Lower leg skin (tissue), 4 donors: Measurements from ENCODE around the gene DTHD1. TPM values are rescaled to one million over a fixed set of nuclear protein-coding genes. Genes with fewer than 3 reads are reported as not detected.

ENCODE experiments used
- DNase-seq, 2 donors: peaks; one replicate each; pipeline ENCODE4 v3.0.0-alpha.2; 2019; ENCODE audit warnings: low spot score in 2 of 2
- H3K4me3 ChIP-seq: fragments of 200-600 bp; sonication (generic); 2 replicates; pipeline ENCODE4 v1.5.1; 2017; ENCODE audit warnings: mild to moderate bottlenecking, low read depth; ENCODE audit not compliant: poor library complexity, severe bottlenecking
- CTCF ChIP-seq, 3 donors: fragments of 450-650 bp; IDR thresholded peaks; one replicate each; pipeline ENCODE4 v1.5.1; 2016; ENCODE audit warnings: antibody characterized with exemption in 3 of 3, mild to moderate bottlenecking in 3 of 3, moderate library complexity in 2 of 3
- POLR2A ChIP-seq, 2 donors: fragments of 450-650 bp; IDR thresholded peaks; one replicate each; pipeline ENCODE4 v1.6.1; 2016 to 2017; ENCODE audit warnings: antibody characterized with exemption in 2 of 2, mild to moderate bottlenecking in 1 of 2, moderate library complexity in 1 of 2
- WGBS, 2 donors: methylation state at CpG; one replicate each; pipeline ENCODE4 v1.1.5; 2018; 5-methylcytosine and 5-hydroxymethylcytosine counted together
- intact Hi-C: fragments of 100-400 bp; cut with DNase I; formaldehyde crosslinking; loops from one replicate; pipeline ENCODE4 v1.15.0; 2023; ENCODE audit warnings: low total_unique reads
- total RNA-seq, 4 donors: library from RNA; depleted of rRNA; stranded (reverse); fragments of >200 nt; gene quantifications; one replicate each; pipeline ENCODE4 v1.1.0, GENCODE V29; 2016

The DTHD1 gene
- total RNA-seq, 4 donors from 2014 or later, result 0.16 TPM; not detected in 3

GRCh38 chr4:36374836-36375511, 93.6 kb downstream of the DTHD1 start:
- no peak overlapping the region for H3K4me3 ChIP-seq
- no peak for DNase-seq
- WGBS, 2 donors, result 92 to 94% methylated on average over 12 to 35 of the region's 40 CpGs
- TF ChIP-seq POLR2A (IDR thresholded peaks at IDR 0.05), result no peak
- no peak for TF ChIP-seq CTCF (IDR thresholded peaks at IDR 0.05)
- intact Hi-C loops, result no loop called here

- 50% methylated on average over 5 of the region's 5 CpGs for WGBS, 2 donors
- TF ChIP-seq CTCF (IDR thresholded peaks at IDR 0.05) (no peak), POLR2A (IDR thresholded peaks at IDR 0.05) (no peak)
- intact Hi-C loops, result no loop called here
- no peak overlapping the region for H3K4me3 ChIP-seq
- no peak for DNase-seq
Measured at GRCh38 chr4:36385951-36386571, 104.6 kb downstream of the DTHD1 start.

- intact Hi-C loops, result no loop called here
- H3K4me3 ChIP-seq, result no peak overlapping the region
- TF ChIP-seq CTCF (IDR thresholded peaks at IDR 0.05) (no peak), POLR2A (IDR thresholded peaks at IDR 0.05) (no peak)
- no peak for DNase-seq
Measured at GRCh38 chr4:36386691-36387090, 105.3 kb downstream of the DTHD1 start.

GRCh38 chr4:36388710-36389109, 107.3 kb downstream of the DTHD1 start:
- WGBS, 2 donors, result 53 to 68% methylated on average over 5 of the region's 5 CpGs
- H3K4me3 ChIP-seq, result no peak overlapping the region
- no peak for DNase-seq
- no peak for TF ChIP-seq CTCF (IDR thresholded peaks at IDR 0.05)
- TF ChIP-seq POLR2A (IDR thresholded peaks at IDR 0.05), result no peak
- intact Hi-C loops, result no loop called here

- H3K4me3 ChIP-seq, result no peak overlapping the region
- DNase-seq, result no peak
- no peak for TF ChIP-seq POLR2A (IDR thresholded peaks at IDR 0.05)
- TF ChIP-seq CTCF (IDR thresholded peaks at IDR 0.05), result no peak
- 44 to 75% methylated on average over 2 of the region's 2 CpGs for WGBS, 2 donors
- intact Hi-C loops, result no loop called here
Measured at GRCh38 chr4:36391411-36391810, 110.0 kb downstream of the DTHD1 start.
